AG04450 (cell line): Measurements from ENCODE around the gene RIMBP3C. TPM values are rescaled to one million over a fixed set of nuclear protein-coding genes. Genes with fewer than 3 reads are reported as not detected.
A peak's percentile ranks its signal among the peaks of the same experiment; 100 is the strongest.
"Not testable (repeated sequence)": the region's sequence is repeated elsewhere in the genome, so short reads cannot be mapped to it uniquely, and the experiment has no call there.

Experiments used
- CTCF ChIA-PET: fragments of 300-600, 350-600 bp; formaldehyde crosslinking; extraction: SDS; loops from one replicate; lab custom pipeline; 2022; ENCODE audit warnings: antibody characterized with exemption, inconsistent platforms; lab: Charles Lee
- POLR2A ChIA-PET: fragments of 350-600 bp; formaldehyde crosslinking; extraction: SDS; loops from one replicate; lab custom pipeline; 2021; ENCODE audit warnings: antibody characterized with exemption, inconsistent platforms; lab: Yijun Ruan, JAX
- DNase-seq: peaks from one replicate; pipeline ENCODE4 v3.0.0-alpha.2; 2011; ENCODE audit warnings: low read depth, low spot score
- H3K27ac ChIP-seq: one replicate; pipeline ENCODE4 v1.5.1; 2012; ENCODE audit warnings: low read depth, low read length, control low read depth
- H3K27me3 ChIP-seq: one replicate; pipeline ENCODE4 v1.6.0; 2012; ENCODE audit warnings: low read length; ENCODE audit not compliant: control insufficient read depth, insufficient read depth
- H3K4me3 ChIP-seq: 2 replicates; pipeline ENCODE4 v1.5.1; 2011; ENCODE audit warnings: mild to moderate bottlenecking, low read depth, low read length, control low read depth
- H3K9me3 ChIP-seq: 2 replicates; pipeline ENCODE4 v1.5.1; 2012; ENCODE audit warnings: low read length; ENCODE audit not compliant: control insufficient read depth, insufficient read depth
- polyA plus RNA-seq: library from polyadenylated mRNA; depleted of rRNA; stranded (reverse); fragments of >200 nt; gene quantifications from 2 replicates; pipeline ENCODE4 v1.2.3, GENCODE V29; 2011
- TF ChIP-seq, protein P1 (sequence below): IDR thresholded peaks from 2 replicates; pipeline ENCODE4 v1.5.1; 2011; ENCODE audit warnings: low read depth, low read length, control low read depth, inconsistent platforms

Gene RIMBP3C
- polyA plus RNA-seq, 1 experiment: not detected

DNA sequence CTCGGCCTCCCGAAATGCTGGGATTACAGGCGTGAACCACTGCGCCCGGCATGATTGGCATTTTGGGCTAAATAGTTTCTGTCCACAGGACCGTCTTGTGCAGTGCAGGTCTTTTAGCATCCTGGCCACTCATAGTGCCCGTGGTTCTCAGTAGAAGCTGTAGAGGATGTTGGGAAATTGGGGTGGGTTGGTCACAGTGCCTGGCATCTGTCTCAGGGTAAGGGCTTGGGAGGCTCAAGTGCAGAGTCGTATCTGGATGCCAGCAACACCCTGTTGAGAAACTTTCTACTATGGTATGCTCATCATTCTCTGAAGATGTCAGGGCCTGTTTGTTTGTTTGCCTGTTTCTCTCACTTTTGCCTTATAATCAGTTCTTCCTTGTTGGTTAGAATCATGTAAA is 38.1 kb upstream of the RIMBP3C start:
- no peak for DNase-seq
- CTCF ChIA-PET: no interaction called here
- Histone ChIP-seq H3K4me3 (no peak overlapping the region), H3K9me3 (no peaks in the 10 kb centered on the region), H3K27me3 (no peaks in the 10 kb centered on the region), H3K27ac (no peak overlapping the region)
- POLR2A ChIA-PET: interaction anchor here (0.7 kb wide), 1 partner anchor 13 kb away, joined by 3 read pairs; no protein-coding TSS in a partner anchor
- TF ChIP-seq, protein P1, sequence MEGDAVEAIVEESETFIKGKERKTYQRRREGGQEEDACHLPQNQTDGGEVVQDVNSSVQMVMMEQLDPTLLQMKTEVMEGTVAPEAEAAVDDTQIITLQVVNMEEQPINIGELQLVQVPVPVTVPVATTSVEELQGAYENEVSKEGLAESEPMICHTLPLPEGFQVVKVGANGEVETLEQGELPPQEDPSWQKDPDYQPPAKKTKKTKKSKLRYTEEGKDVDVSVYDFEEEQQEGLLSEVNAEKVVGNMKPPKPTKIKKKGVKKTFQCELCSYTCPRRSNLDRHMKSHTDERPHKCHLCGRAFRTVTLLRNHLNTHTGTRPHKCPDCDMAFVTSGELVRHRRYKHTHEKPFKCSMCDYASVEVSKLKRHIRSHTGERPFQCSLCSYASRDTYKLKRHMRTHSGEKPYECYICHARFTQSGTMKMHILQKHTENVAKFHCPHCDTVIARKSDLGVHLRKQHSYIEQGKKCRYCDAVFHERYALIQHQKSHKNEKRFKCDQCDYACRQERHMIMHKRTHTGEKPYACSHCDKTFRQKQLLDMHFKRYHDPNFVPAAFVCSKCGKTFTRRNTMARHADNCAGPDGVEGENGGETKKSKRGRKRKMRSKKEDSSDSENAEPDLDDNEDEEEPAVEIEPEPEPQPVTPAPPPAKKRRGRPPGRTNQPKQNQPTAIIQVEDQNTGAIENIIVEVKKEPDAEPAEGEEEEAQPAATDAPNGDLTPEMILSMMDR: no peak

DNA sequence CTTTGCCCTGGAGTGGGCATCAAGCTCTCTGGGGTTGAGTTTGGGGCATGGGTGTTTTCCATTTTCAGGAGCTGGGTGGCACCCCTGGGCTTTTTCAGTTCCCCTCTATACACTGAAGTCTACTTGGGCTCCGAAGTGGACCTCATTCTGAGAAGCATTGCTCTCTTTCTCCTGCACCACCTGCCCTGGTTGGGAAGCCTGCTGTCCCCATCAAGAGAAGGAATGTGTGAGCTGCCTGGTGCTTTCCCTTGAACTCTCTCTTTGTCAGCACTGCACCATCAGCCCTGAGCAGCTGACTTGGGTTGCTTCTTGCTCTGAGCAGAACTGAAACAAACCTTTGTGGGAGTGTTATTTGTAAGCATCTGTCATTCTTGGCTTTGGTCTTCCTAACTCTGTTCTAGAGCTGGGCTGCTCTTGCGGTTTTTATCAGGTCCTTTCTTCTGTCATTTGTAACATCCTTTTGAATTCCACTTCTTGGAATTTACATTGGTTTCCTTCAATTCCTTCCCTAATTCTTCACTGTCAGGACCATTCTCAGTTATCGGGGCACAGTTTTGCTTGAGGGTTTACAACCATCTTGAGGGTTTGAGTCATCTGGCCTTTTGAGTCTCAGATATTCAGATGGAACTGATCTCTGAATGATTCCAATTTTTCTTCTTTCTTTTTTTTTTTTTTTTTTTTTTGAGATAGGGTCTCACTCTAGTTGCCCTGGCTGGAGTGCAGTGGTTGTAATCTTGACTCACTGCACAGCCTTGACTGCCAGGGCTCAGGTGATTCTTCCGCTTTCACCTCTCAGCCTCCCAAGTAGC is 36.7 kb upstream of the RIMBP3C start:
- Histone ChIP-seq H3K27ac (peak overlapping the region; percentile 22), H3K4me3 (no peak overlapping the region), H3K27me3 (no peaks in the 10 kb centered on the region), H3K9me3 (no peaks in the 10 kb centered on the region)
- DNase-seq: peak; percentile 45
- CTCF ChIA-PET: interaction anchor here (1.0 kb wide), 1 partner anchor 41 kb away, joined by 3 read pairs; no protein-coding TSS in a partner anchor
- TF ChIP-seq, protein P1: no peak
- POLR2A ChIA-PET: no interaction called here

DNA sequence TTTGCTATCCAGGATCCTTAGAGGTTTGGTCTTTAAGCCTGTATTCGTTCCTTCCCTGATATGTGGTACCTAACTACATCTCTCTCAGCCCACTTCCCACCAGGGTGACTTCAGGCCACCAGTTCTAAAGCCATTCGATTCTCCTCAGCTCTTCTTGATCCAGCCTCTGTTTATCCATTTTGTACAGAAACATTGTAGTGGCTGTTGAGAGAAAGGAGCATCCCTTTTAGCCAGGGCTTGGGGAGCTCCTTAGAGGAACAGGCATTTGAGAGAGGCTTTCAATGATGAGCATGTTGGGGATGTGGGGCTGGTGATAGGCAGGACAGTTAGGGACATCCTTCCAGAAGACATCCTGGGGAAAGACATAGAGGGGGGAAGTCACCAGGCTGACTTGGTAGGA is 34.1 kb upstream of the RIMBP3C start:
- no peak overlapping the region for H3K27ac ChIP-seq
- CTCF ChIA-PET: no interaction called here
- H3K4me3 ChIP-seq: no peak overlapping the region
- DNase-seq: no peak
- no peaks in the 10 kb centered on the region for H3K27me3 ChIP-seq
- no peaks in the 10 kb centered on the region for H3K9me3 ChIP-seq
- POLR2A ChIA-PET: no interaction called here
- TF ChIP-seq, protein P1: no peak

DNA sequence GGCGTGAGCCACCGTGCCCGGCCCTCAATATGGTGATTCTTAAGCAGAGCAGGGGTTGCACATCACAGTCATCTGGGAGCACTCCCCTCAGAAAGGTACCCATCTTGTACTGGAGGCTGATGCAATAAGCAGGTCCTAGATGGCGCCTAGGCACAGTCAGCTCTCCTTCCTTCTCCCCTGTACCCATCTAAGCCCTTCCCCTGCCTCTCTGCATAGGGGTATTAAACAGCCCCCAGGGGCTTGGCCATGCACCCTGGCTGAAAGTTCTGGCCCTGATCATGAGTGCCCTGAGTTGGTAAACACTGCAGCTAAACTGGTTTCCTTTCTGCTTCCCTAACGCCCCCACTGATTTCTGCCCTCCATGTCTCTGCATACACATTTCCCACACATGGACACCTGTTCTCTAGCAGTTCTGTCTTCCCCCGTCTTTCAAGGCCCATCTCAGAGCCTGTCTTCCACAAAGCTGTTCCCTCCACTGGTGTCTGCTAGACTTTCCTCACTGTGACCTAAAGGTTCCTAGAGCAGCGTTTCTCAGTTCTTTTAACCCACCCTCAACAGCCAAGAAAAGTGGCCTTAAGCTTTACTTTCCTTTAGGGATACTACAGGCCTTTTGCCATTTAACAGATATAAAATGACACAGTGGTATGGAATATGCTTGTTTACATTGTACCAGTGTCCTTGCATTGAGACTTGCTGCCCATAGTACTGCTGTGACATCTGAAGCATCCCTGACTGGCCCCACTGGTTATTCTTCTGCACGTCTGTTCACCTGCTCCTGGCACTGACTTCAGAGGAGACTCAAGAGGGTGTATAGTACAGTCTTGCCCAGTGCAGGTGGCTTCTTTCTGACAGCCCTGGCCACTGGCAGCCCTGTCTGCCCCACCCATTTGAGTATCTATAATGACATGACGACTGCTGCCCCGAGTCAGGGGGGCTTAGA is 31.8 kb upstream of the RIMBP3C start:
- Histone ChIP-seq H3K4me3 (no peak overlapping the region), H3K9me3 (no peaks in the 10 kb centered on the region), H3K27me3 (no peaks in the 10 kb centered on the region), H3K27ac (no peak overlapping the region)
- TF ChIP-seq, protein P1: no peak
- ChIA-PET CTCF (no interaction called here), POLR2A (no interaction called here)
- DNase-seq: no peak

DNA sequence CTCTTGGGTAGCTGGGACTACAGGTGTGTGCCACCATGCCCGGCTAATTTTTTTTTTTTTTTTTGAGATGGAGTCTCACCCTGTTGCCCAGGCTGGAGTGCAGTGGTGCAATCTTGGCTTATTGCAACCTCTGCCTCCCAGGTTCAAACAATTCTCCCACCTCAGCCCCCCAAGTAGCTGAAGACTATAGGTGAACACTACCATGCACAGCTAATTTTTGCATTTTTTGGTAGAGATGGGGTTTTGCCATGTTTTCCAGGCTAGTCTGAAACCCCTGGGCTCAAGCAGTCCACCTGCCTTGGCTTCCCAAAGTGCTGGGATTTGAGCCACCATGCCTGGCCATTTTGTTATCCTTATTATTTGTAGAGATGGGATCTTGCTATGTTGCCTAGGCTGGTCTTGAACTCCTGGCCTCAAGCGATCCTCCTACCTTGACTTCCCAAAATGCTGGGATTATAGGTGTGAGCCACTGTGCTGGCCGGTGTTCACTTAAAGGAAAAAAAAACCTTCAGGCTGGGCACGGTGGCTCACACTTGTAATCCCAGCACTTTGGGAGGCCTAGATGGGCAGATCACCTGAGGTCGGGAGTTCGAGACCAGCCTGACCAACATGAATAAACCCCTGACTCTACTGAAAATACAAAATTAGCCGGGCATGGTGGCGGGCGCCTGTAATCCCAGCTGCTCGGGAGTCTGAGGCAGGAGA is 29.9 kb upstream of the RIMBP3C start:
- H3K27ac ChIP-seq, H3K9me3 ChIP-seq, H3K27me3 ChIP-seq, POLR2A ChIA-PET, DNase-seq, H3K4me3 ChIP-seq: not testable (repeated sequence)
- CTCF ChIA-PET: interaction anchor here (2.0 kb wide), 1 partner anchor 60 kb away, joined by 4 read pairs; the partner anchor contains the start of gene SDF2L1

DNA sequence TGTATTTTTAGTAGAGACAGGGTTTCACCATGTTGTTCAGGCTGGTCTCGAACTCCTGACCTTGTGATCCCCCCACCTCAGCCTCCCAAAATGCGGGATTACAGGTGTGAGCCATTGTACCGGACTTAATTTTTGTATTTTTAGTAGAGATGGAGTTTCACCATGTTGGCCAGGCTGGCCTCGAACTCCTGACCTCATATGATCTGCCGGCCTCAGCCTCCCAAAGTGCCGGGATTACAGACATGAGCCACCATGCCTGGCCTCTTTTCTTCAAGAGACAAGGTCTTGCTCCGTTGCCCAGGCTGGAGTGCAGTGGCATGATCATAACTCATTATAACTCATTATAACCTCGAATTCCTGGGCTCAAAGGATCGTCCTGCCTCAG is 29.4 kb upstream of the RIMBP3C start:
- H3K27ac ChIP-seq, POLR2A ChIA-PET, DNase-seq, H3K27me3 ChIP-seq, H3K9me3 ChIP-seq, H3K4me3 ChIP-seq: not testable (repeated sequence)
- CTCF ChIA-PET: interaction anchor here (2.0 kb wide), 1 partner anchor 61 kb away, joined by 4 read pairs; the partner anchor contains the start of gene SDF2L1
